ENCODE data around the gene SLC24A5. TPM values are rescaled to one million over a fixed set of nuclear protein-coding genes. Genes with fewer than 3 reads are reported as not detected.

The SLC24A5 gene
- total and polyA plus RNA-seq, 2 of the 4 experiments (the other 2 are of a cell fraction): not detected

GRCh38 chr15:48086133-48086532, 34.7 kb upstream of the SLC24A5 start:
- H4K8ac ChIP-seq (ENCODE audit: low read depth in 2 of 2, low read length in 2 of 2): no peak overlapping the region
- no peak overlapping the region for H2BK15ac ChIP-seq (ENCODE audit: low read depth, low read length)
- no peak overlapping the region for H3K14ac ChIP-seq (replicated peaks; ENCODE audit: low read depth, low read length)
- H2BK5ac ChIP-seq (ENCODE audit: low read depth, low read length, poor library complexity, severe bottlenecking): no peak overlapping the region
- H3K27ac ChIP-seq (ENCODE audit: insufficient read depth, low read length): no peak overlapping the region
- no peak overlapping the region for H3K18ac ChIP-seq (ENCODE audit: low read depth, low read length)
- dilution Hi-C loops (cut with HindIII; ENCODE audit: low sequenced_read_pairs, unreplicated experiment): no loop called here
- no peak overlapping the region for H3K4me2 ChIP-seq (ENCODE audit: low read depth, low read length)
- WGBS, 2 experiments (ENCODE audit: extremely low coverage in 2 of 2, insufficient read length in 1 of 2): 60% methylated on average over 1 of the region's 5 CpGs; no CpG with 5 or more reads in 1 of the 2 experiments
- H4K5ac ChIP-seq (ENCODE audit: low read depth, low read length): no peak overlapping the region
- no peak for ATAC-seq (ENCODE audit: low read depth)
- no peak overlapping the region for H4K91ac ChIP-seq (ENCODE audit: insufficient read depth, low read depth, low read length)
- H2BK120ac ChIP-seq (ENCODE audit: low read depth, low read length): no peak overlapping the region
- ChIA-PET POLR2A (ENCODE audit: unreplicated experiment) (no interaction called here), CTCF (no interaction called here)
- H2AK5ac ChIP-seq (ENCODE audit: low read depth, low read length): no peak overlapping the region
- in situ Hi-C loops (cut with MboI; ENCODE audit: low sequenced_read_pairs): loop anchor here (10.0 kb wide), 1 partner anchor 891 kb away; no protein-coding TSS in a partner anchor
- no peaks in the 10 kb centered on the region for H3K79me1 ChIP-seq (ENCODE audit: low read depth in 1 of 2, low read length in 2 of 2)
- H3K9me1 ChIP-seq (ENCODE audit: insufficient read depth, low read length): no peaks in the 10 kb centered on the region; the same call in 1 of the 2 replicates
- H3K23ac ChIP-seq (ENCODE audit: low read depth, low read length): no peak overlapping the region
- no peaks in the 10 kb centered on the region for H3K36me3 ChIP-seq (ENCODE audit: control insufficient read depth, insufficient read depth, low read length)
- H2AFZ ChIP-seq (replicated peaks; ENCODE audit: low read length, poor library complexity): no peak overlapping the region
- no peak overlapping the region for H3K4ac ChIP-seq (ENCODE audit: low read depth, low read length)
- H2AK9ac ChIP-seq (replicated peaks; ENCODE audit: low read depth, low read length, poor library complexity): no peak overlapping the region
- H3K9ac ChIP-seq (ENCODE audit: low read depth, low read length): no peak overlapping the region
- peaks cover 14% of the 10 kb centered on the region for H3K27me3 ChIP-seq (ENCODE audit: control insufficient read depth, insufficient read depth, low read length)
- no peaks in the 10 kb centered on the region for H3K9me3 ChIP-seq (ENCODE audit: control insufficient read depth, insufficient read depth, low read length)
- no peak for TF ChIP-seq NFE2L2 (IDR thresholded peaks at IDR 0.05; ENCODE audit: low read depth, low read length)
- TF ChIP-seq CHD1 (IDR thresholded peaks at IDR 0.05; ENCODE audit: low read depth, low read length): no peak
- no peak for TF ChIP-seq MAFK (IDR thresholded peaks at IDR 0.05; ENCODE audit: low read depth, low read length)
- no peak for TF ChIP-seq SMC3 (IDR thresholded peaks at IDR 0.05; ENCODE audit: low read depth, low read length)
- TF ChIP-seq, protein P1, sequence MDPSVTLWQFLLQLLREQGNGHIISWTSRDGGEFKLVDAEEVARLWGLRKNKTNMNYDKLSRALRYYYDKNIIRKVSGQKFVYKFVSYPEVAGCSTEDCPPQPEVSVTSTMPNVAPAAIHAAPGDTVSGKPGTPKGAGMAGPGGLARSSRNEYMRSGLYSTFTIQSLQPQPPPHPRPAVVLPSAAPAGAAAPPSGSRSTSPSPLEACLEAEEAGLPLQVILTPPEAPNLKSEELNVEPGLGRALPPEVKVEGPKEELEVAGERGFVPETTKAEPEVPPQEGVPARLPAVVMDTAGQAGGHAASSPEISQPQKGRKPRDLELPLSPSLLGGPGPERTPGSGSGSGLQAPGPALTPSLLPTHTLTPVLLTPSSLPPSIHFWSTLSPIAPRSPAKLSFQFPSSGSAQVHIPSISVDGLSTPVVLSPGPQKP (IDR thresholded peaks at IDR 0.05; ENCODE audit: borderline replicate concordance, low read depth, low read length): no peak
- TF ChIP-seq MAZ (IDR thresholded peaks at IDR 0.05; ENCODE audit: borderline replicate concordance, low read depth, low read length): no peak
- TF ChIP-seq BHLHE40 (IDR thresholded peaks at IDR 0.05; ENCODE audit: low read depth, low read length): no peak
- no peak for TF ChIP-seq RAD21 (IDR thresholded peaks at IDR 0.05; ENCODE audit: low read length)
- no peak for TF ChIP-seq USF2 (IDR thresholded peaks at IDR 0.05; ENCODE audit: low read depth, low read length)
- no peak for TF ChIP-seq RFX5 (IDR thresholded peaks at IDR 0.05; ENCODE audit: low read depth, low read length)
- TF ChIP-seq POLR2A (IDR thresholded peaks at IDR 0.05; ENCODE audit: low read depth, low read length): no peak
- DNase-seq: no peak
- H3K4me3 ChIP-seq (ENCODE audit: insufficient read depth, low read depth, low read length): no peak overlapping the region
- no TSS peak for BruUV-seq (replicated peaks)
- intact Hi-C loops (cut with micrococcal nuclease): no loop called here
- no peaks in the 10 kb centered on the region for H4K20me1 ChIP-seq (ENCODE audit: insufficient read depth, low read length)
- no peak overlapping the region for H2BK20ac ChIP-seq (ENCODE audit: low read depth, low read length)
- H3K4me1 ChIP-seq (ENCODE audit: control insufficient read depth, insufficient read depth, low read length): no peaks in the 10 kb centered on the region
- H3K56ac ChIP-seq (ENCODE audit: extremely low read depth, insufficient read depth, low read length): no peak overlapping the region
